ENCODE data around the gene HESX1. TPM values are rescaled to one million over a fixed set of nuclear protein-coding genes. Genes with fewer than 3 reads are reported as not detected.

Gene HESX1
- total RNA-seq, 1 donor from 2014 or later = 42.1 TPM

- Histone ChIP-seq H3K9me3 (ENCODE audit: low read depth) (no peaks in the 10 kb centered on the region), H3F3A (ENCODE audit: low read depth) (peaks cover 21% of the 10 kb centered on the region), H3K4me2 (peak overlapping the region; percentile 8), H3K4me1 (peaks cover 56% of the 10 kb centered on the region), H3K4me3 (no peak overlapping the region), H2AFZ (replicated peaks) (no peak overlapping the region), H4K20me1 (ENCODE audit: low read depth) (peaks cover 38% of the 10 kb centered on the region), H3K79me2 (ENCODE audit: low read depth) (peaks cover 39% of the 10 kb centered on the region), H3K36me3 (no peaks in the 10 kb centered on the region), H3K9ac (no peak overlapping the region), H3K27ac (no peak overlapping the region), H3K27me3 (peaks cover 87% of the 10 kb centered on the region)
- DNase-seq (ENCODE audit: low spot score) = no peak
- Mint-ChIP-seq H3K4me3 (peak overlapping the region; percentile 83), H3K36me3 (peaks cover 7% of the 10 kb centered on the region), H3K27ac (peak overlapping the region; percentile 87), H3K27me3 (ENCODE audit: insufficient read depth, low read depth) (peaks cover 2% of the 10 kb centered on the region), H3K9me3 (no peaks in the 10 kb centered on the region), H3K4me1 (peaks cover 66% of the 10 kb centered on the region)
- TF ChIP-seq EZH2 (IDR thresholded peaks at IDR 0.05) (no peak), EZH2phosphoT487 (IDR thresholded peaks at IDR 0.05) (no peak)
- TF ChIP-seq, protein P1, sequence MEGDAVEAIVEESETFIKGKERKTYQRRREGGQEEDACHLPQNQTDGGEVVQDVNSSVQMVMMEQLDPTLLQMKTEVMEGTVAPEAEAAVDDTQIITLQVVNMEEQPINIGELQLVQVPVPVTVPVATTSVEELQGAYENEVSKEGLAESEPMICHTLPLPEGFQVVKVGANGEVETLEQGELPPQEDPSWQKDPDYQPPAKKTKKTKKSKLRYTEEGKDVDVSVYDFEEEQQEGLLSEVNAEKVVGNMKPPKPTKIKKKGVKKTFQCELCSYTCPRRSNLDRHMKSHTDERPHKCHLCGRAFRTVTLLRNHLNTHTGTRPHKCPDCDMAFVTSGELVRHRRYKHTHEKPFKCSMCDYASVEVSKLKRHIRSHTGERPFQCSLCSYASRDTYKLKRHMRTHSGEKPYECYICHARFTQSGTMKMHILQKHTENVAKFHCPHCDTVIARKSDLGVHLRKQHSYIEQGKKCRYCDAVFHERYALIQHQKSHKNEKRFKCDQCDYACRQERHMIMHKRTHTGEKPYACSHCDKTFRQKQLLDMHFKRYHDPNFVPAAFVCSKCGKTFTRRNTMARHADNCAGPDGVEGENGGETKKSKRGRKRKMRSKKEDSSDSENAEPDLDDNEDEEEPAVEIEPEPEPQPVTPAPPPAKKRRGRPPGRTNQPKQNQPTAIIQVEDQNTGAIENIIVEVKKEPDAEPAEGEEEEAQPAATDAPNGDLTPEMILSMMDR (IDR thresholded peaks at IDR 0.05) = no peak
Measured at GRCh38 chr3:57165641-57166040, 34.1 kb downstream of the HESX1 start.

DNA sequence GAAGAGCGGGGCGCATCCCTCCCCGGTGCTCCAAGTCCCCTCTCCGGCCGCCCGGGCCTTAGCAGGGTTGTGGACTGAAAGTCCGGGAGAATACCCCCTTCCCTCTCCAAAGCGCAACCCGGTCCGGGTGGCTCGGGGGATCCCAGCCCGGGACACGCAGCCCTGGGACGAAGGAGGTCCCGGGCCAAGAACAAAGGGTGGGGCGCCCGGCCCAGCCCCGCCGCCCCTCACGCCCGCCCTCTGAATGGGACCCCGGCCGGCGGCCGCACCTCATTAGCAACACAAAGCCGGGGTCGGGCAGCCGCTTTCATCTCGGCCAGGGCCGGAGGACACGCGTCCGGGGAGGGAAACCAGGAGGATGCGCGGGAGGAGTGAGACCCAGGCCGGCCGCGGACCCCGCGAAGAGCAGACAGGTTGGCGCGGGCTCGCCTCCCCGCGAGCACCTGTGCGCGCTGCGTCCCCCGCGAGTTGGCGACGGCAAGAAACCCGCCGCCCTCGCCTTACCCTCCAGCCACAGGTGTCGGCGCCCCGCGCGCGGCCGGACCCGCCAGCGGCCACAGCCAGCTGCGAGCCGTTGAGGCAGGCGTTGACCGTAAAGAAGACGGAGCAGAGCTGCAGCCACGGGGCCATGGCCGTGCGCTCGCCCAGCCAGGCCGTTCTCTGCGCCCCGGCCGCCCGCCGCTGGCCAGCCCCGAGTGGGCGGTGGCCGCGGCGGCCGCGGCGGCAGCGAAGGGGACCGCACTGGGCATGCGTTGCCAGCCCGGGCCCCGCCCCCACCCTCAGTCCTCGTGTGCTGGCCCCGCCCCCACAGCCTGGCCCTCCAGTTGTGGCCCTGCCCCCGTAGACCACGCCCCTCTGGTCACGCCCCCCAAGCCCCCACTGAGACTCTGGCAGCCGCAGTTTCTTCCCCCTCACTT, 34.9 kb downstream of the HESX1 start, which contains the start of gene IL17RD:
TSS of gene IL17RD (minus strand) at position 697 of the 917 bp plus-strand sequence. CDS start at position 630, 67 bp downstream.
- no peaks in the 10 kb centered on the region for H3K9me3 Mint-ChIP-seq
- peak within 1 kb of the TSS; percentile 54 for H2AFZ ChIP-seq (replicated peaks)
- no peak within 1 kb of the TSS for H3K27ac ChIP-seq
- H3K36me3 ChIP-seq = no peaks in the 10 kb centered on the region
- H3K9me3 ChIP-seq (ENCODE audit: low read depth) = no peaks in the 10 kb centered on the region
- peaks cover 28% of the 10 kb centered on the region for H3F3A ChIP-seq (ENCODE audit: low read depth)
- TF ChIP-seq, protein P1 (IDR thresholded peaks at IDR 0.05) = no peak
- TF ChIP-seq EZH2phosphoT487 (IDR thresholded peaks at IDR 0.05) (no peak), EZH2 (IDR thresholded peaks at IDR 0.05) (no peak)
- peaks cover 45% of the 10 kb centered on the region for H4K20me1 ChIP-seq (ENCODE audit: low read depth)
- H3K4me3 ChIP-seq = peak within 1 kb of the TSS; percentile 72
- peak within 1 kb of the TSS; percentile 89 for H3K27ac Mint-ChIP-seq
- peaks cover 69% of the 10 kb centered on the region for H3K4me1 Mint-ChIP-seq
- peak; percentile 96 for DNase-seq (ENCODE audit: low spot score)
- H3K4me3 Mint-ChIP-seq = peak within 1 kb of the TSS; percentile 97
- H3K4me2 ChIP-seq = peak within 1 kb of the TSS; percentile 93
- H3K27me3 ChIP-seq = peaks cover 84% of the 10 kb centered on the region
- peaks cover 2% of the 10 kb centered on the region for H3K27me3 Mint-ChIP-seq (ENCODE audit: insufficient read depth, low read depth)
- peak within 1 kb of the TSS; percentile 7 for H3K9ac ChIP-seq
- peaks cover 7% of the 10 kb centered on the region for H3K36me3 Mint-ChIP-seq
- H3K4me1 ChIP-seq = peaks cover 63% of the 10 kb centered on the region
- peaks cover 39% of the 10 kb centered on the region for H3K79me2 ChIP-seq (ENCODE audit: low read depth)

GRCh38 chr3:57164217-57164656, 35.5 kb downstream of the HESX1 start:
- TF ChIP-seq EZH2phosphoT487 (IDR thresholded peaks at IDR 0.05) (no peak), EZH2 (IDR thresholded peaks at IDR 0.05) (no peak)
- TF ChIP-seq, protein P1 (IDR thresholded peaks at IDR 0.05) = no peak
- DNase-seq (ENCODE audit: low spot score) = no peak
- Histone ChIP-seq H4K20me1 (ENCODE audit: low read depth) (peaks cover 52% of the 10 kb centered on the region), H3K27ac (no peak overlapping the region), H2AFZ (replicated peaks) (peak overlapping the region; percentile 54), H3K4me2 (peak overlapping the region; percentile 93), H3F3A (ENCODE audit: low read depth) (peaks cover 35% of the 10 kb centered on the region), H3K27me3 (peaks cover 77% of the 10 kb centered on the region), H3K4me3 (peak overlapping the region; percentile 72), H3K9ac (peak overlapping the region; percentile 7), H3K9me3 (ENCODE audit: low read depth) (no peaks in the 10 kb centered on the region), H3K79me2 (ENCODE audit: low read depth) (peaks cover 39% of the 10 kb centered on the region), H3K36me3 (no peaks in the 10 kb centered on the region), H3K4me1 (peaks cover 63% of the 10 kb centered on the region)
- H3K36me3 Mint-ChIP-seq = peaks cover 7% of the 10 kb centered on the region
- H3K27me3 Mint-ChIP-seq (ENCODE audit: insufficient read depth, low read depth) = peaks cover 2% of the 10 kb centered on the region
- H3K27ac Mint-ChIP-seq = peak overlapping the region; percentile 89
- peaks cover 72% of the 10 kb centered on the region for H3K4me1 Mint-ChIP-seq
- H3K9me3 Mint-ChIP-seq = no peaks in the 10 kb centered on the region
- H3K4me3 Mint-ChIP-seq = peak overlapping the region; percentile 97
